Measurements from ENCODE around the gene GDI1.

GDI1 gene

DNA sequence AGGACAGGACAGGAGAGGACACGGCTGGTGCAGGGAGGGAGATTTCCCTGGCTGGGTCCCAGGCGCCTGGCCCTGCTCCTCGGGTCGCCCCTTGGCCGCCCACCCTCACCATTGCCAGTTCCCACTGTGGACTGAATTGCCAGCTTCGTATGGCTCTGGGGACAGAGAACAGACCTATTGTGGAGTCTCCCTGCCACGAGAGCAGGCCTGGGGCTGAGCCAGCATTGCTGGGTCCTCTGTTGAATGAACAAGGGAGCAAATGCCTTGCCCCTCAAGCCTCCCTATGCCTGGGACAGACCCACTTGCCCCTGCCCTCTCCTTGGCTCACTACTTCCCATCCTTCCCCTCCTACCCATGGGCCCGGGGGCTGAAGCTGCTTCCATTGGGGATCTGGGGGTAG lies 25.4 kb downstream of the GDI1 start:
- no peak for DNase-seq (ENCODE audit: low spot score)

- no peak for DNase-seq (ENCODE audit: low spot score)
Measured at GRCh38 chrX:154463611-154464220, 26.8 kb downstream of the GDI1 start.

- DNase-seq (ENCODE audit: low spot score): no peak
Measured at GRCh38 chrX:154464806-154465365, 27.9 kb downstream of the GDI1 start.

- no peak for DNase-seq (ENCODE audit: low spot score)
Measured at GRCh38 chrX:154465601-154466000, 28.6 kb downstream of the GDI1 start.

DNA sequence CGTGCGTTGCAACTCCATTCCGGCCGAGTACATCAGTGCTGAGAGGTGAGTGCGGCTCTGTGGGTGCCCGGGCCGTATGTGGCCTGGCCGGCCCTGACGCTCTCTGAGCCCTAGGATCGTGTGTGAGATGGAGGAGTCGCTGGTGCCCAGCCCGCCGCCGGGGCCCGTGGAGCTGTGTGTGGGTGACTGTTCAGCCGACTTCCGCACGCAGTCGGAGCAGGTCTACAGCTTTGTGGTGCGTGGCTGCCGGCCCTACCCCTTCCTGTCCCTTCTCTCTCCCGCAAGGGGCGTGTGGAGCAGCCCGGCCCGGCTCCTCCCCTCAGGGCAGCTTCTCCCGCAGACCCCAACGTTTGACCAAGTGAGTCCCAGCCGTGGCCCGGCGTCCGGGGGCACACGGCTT lies 29.1 kb downstream of the GDI1 start:
- no peak for DNase-seq (ENCODE audit: low spot score)

- no peak for DNase-seq (ENCODE audit: low spot score)
Measured at GRCh38 chrX:154466907-154467306, 30.0 kb downstream of the GDI1 start.

DNA sequence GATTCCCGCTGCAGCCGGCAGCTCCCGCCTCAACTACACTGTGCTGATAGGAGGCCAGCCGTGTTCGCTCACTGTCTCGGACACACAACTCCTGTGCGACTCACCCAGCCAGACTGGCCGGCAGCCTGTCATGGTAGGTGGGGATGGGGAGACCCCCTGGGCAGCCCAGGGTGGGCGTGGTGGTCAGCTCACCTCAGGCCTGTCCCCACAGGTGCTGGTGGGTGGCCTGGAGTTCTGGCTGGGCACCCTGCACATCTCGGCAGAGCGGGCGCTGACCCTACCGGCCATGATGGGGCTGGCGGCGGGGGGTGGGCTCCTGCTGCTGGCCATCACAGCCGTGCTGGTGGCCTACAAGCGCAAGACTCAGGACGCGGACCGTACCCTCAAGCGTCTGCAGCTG lies 30.6 kb downstream of the GDI1 start:
- no peak for DNase-seq (ENCODE audit: low spot score)

DNA sequence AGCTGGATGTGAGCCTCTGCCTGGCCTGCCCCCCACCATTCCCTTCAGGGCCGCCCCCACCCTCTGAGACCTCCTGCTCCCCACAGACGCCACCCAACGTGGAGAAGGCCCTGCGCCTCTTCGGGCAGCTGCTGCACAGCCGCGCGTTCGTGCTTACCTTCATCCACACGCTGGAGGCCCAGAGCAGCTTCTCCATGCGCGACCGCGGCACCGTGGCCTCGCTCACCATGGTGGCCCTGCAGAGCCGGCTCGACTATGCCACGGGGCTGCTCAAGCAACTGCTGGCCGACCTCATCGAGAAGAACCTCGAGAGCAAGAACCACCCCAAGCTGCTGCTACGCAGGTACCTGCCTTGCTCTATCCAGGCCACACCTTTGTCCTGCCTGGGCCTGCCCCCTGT lies 31.3 kb downstream of the GDI1 start:
- DNase-seq (ENCODE audit: low spot score): no peak

DNA sequence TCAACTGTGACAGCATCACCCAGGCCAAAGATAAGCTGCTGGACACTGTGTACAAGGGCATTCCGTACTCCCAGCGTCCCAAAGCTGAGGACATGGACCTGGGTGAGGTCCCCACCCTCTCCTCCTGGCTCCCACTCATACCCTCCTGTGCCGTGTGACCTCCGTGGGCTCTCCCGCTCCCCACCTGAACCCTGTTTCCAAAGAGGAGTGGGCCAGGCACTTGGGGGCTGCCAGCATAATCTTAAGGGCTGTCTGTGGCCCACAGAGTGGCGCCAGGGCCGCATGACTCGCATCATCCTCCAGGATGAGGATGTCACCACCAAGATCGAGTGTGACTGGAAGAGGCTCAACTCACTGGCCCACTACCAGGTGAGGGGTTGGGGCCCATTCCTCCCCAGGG lies 32.2 kb downstream of the GDI1 start:
- DNase-seq (ENCODE audit: low spot score): no peak

DNA sequence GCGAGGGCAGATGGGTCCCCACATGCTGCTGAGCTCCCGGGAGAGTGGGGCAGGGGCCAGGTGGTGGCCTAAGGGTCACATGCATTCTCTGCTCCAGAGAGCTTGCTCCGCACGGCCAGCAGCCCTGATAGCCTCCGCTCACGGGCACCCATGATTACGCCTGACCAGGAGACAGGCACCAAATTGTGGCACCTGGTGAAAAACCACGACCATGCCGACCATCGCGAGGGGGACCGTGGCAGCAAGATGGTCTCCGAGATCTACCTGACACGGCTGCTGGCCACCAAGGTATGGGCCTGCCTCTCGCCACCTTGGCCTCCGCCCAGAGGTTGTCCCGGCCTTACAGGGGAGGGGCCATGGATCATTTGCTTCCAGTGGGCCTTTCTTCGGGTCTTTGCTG lies 32.9 kb downstream of the GDI1 start:
- DNase-seq (ENCODE audit: low spot score): no peak

DNA sequence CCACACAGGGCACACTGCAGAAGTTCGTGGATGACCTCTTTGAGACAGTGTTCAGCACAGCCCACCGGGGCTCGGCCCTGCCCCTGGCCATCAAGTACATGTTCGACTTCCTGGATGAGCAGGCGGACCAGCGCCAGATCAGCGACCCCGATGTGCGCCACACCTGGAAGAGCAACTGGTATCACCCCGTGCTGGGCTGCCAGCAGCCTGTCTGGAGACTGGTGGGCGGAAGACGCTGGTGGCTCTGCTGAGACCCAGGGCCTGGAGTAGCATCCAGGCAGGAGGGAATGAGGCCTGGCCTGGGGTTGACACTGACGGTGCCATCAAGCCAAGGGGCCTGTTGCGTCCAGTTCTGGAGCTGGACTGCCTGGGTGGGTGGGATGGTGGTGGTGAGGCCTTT lies 33.5 kb downstream of the GDI1 start:
- no peak for DNase-seq (ENCODE audit: low spot score)

GRCh38 chrX:154470914-154471568 lies 34.1 kb downstream of the GDI1 start:
- DNase-seq (ENCODE audit: low spot score): peak; percentile 7

GRCh38 chrX:154471839-154472684 lies 35.1 kb downstream of the GDI1 start:
- no peak for DNase-seq (ENCODE audit: low spot score)

GRCh38 chrX:154472685-154473632 lies 36.0 kb downstream of the GDI1 start:
- DNase-seq (ENCODE audit: low spot score): peak; percentile 69

DNA sequence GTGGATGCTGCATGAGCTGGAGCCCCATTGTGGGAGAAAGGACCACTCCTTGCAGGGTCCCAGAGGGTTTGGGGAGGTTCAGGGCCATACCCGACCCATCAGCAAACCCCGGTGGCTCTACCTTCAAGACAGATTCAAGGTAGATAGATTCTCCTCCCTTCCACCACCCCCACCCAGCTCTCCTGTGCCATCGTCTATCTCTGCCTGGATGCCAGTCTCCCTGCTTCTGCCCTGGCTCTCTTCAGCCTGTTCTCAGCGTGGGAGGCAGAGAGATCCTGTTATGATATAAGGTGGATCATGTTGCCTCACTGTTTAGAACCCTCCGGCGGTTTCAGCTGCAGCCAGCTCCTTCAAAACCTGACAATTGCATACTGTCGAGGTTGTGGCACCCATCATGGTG lies 36.7 kb downstream of the GDI1 start:
- DNase-seq (ENCODE audit: low spot score): no peak

DNA sequence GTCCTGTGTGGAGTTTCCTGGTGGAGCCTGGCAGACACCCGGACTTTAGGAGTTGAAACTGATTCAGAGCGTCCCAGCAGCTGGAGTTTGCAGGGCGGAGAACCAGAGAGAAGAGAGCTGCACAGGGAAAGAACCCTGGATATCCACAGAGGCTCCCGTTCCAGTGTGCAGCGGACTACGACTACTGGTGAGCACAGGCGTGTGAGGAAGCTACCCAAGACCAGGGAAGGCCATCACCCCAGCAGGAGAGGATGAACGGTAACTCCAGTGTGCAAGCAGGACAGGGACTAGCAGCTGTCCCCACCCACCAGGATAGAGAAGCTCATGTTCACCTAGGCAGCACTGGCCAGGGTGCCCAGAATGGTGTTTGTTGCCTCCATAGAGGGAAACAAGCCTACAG lies 39.9 kb downstream of the GDI1 start:
- no peak for DNase-seq (ENCODE audit: low spot score)

DNA sequence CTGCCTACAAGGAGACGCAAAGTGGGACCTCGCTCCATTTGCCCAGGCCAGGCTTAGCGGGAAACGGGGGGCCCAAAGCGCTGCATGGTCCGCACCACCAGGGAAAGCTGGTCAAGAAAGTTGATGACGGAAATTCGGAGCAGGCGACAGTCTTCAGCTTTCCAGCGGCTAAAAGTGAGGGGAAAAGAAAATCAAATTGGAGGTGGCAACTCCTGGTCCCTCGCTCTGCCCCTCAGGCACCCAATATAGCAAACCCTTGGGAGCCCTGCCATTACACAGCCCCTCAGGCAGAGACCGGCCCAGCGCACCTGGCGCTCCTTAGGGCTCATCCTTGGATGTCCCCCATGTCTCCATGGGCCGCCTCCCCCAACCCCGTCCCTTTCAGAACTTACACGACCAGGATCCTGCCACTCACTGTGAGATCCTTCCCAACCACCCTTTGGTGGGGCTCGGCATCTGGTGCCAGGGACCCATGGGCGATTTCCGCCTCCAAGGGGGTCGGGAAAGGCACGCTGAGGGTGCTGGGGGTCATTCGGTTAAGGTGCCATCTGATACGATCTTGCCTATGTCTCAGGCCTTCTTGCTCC lies 41.0 kb downstream of the GDI1 start:
- no peak for DNase-seq (ENCODE audit: low spot score)

DNA sequence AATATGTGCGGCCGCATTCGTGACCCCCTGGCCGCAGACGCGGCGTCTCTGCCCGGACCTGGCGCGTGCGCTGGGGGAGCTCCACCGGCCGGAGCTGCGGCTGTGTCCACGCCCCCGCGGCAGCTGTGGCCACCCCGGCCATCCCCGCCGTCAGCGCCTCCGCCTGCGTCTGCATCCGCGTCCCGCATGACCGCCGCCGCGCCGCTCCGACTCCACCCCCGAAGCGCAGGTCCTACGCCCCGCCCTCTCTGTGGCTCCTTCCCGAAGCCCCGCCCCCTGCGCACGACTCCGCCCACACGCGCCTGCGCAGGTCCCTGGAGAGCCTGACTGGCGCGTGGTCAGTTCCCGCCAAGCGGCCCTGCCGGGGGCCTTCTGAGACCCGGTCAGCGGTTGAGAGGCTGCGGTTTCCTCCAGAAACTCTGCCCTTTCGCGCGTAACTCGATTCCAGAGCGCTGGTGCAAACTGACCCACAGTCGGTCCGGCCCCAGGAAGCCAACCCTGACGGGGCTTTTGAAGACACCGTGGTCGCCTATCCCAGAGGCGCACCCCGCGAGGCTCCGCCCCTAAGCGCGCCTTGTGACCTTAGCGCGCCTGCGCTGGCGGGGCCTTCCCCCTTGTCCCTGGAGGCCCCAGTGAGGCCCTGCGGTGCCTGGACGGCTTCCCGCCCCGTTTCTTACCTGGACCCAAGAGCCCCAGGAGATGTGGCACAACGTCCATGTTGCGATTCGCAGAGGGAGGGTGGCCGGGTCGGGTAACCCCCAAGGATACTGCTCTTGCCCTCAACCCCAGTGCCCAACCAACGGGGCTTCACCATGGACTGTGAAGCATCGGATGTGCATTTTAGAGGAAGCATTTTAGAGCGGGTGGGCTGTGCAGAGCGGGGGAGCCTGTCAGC lies 42.0 kb downstream of the GDI1 start, which contains the start of gene LAGE3:
Gene LAGE3 (minus strand): TSS at position 554 of the 895 bp plus-strand sequence. CDS start 366 bp downstream, at position 188.
- DNase-seq (ENCODE audit: low spot score): peak; percentile 93

- no peak for DNase-seq (ENCODE audit: low spot score)
Measured at GRCh38 chrX:154481195-154481594, 44.2 kb downstream of the GDI1 start.

GRCh38 chrX:154481911-154482601 lies 45.1 kb downstream of the GDI1 start:
- no peak for DNase-seq (ENCODE audit: low spot score)
